NCI-H1694 (cell line): ENCODE results near the gene SREBF2.
"Not testable (repeated sequence)": the region's sequence is repeated elsewhere in the genome, so short reads cannot be mapped to it uniquely, and the experiment has no call there.

Source experiments
- DNase-seq: peaks from one replicate; lab custom pipeline; 2025; lab: John Stamatoyannopoulos, UW

The SREBF2 gene

GRCh38 chr22:41842996-41843970 lies 10.4 kb downstream of the SREBF2 start:
- DNase-seq = no peak

- DNase-seq = no peak
Observed at GRCh38 chr22:41844036-41844435, 11.1 kb downstream of the SREBF2 start.

- no peak for DNase-seq
Observed at GRCh38 chr22:41844513-41844912, 11.6 kb downstream of the SREBF2 start.

- DNase-seq = no peak
Observed at GRCh38 chr22:41845380-41846267, 12.7 kb downstream of the SREBF2 start.

GRCh38 chr22:41846268-41846987 lies 13.5 kb downstream of the SREBF2 start:
- no peak for DNase-seq

- DNase-seq = no peak
Observed at GRCh38 chr22:41847300-41847699, 14.4 kb downstream of the SREBF2 start.

- DNase-seq = no peak
Observed at GRCh38 chr22:41848468-41848867, 15.6 kb downstream of the SREBF2 start.

GRCh38 chr22:41856469-41856868 lies 23.6 kb downstream of the SREBF2 start:
- no peak for DNase-seq

GRCh38 chr22:41857155-41857859 lies 24.4 kb downstream of the SREBF2 start:
- peak; percentile 29 for DNase-seq

- no peak for DNase-seq
Observed at GRCh38 chr22:41857860-41858199, 24.9 kb downstream of the SREBF2 start.

GRCh38 chr22:41862160-41862529 lies 29.2 kb downstream of the SREBF2 start:
- DNase-seq = no peak

GRCh38 chr22:41862530-41863266 lies 29.8 kb downstream of the SREBF2 start:
- DNase-seq = peak; percentile 29

- DNase-seq = no peak
Observed at GRCh38 chr22:41863472-41863871, 30.6 kb downstream of the SREBF2 start.

- no peak for DNase-seq
Observed at GRCh38 chr22:41868556-41868955, 35.7 kb downstream of the SREBF2 start.

GRCh38 chr22:41870081-41870480 lies 37.2 kb downstream of the SREBF2 start:
- not testable (repeated sequence) for DNase-seq

GRCh38 chr22:41870786-41871185 lies 37.9 kb downstream of the SREBF2 start:
- DNase-seq = no peak

- DNase-seq = no peak
Observed at GRCh38 chr22:41873391-41873790, 40.5 kb downstream of the SREBF2 start.

- no peak for DNase-seq
Observed at GRCh38 chr22:41874090-41874489, 41.2 kb downstream of the SREBF2 start.

GRCh38 chr22:41875531-41876270 lies 42.8 kb downstream of the SREBF2 start:
- no peak for DNase-seq

- no peak for DNase-seq
Observed at GRCh38 chr22:41876275-41876674, 43.4 kb downstream of the SREBF2 start.
